ENCODE results near the gene HAGH.
A peak's percentile ranks its signal among the peaks of the same experiment; 100 is the strongest.

Gene HAGH

DNA sequence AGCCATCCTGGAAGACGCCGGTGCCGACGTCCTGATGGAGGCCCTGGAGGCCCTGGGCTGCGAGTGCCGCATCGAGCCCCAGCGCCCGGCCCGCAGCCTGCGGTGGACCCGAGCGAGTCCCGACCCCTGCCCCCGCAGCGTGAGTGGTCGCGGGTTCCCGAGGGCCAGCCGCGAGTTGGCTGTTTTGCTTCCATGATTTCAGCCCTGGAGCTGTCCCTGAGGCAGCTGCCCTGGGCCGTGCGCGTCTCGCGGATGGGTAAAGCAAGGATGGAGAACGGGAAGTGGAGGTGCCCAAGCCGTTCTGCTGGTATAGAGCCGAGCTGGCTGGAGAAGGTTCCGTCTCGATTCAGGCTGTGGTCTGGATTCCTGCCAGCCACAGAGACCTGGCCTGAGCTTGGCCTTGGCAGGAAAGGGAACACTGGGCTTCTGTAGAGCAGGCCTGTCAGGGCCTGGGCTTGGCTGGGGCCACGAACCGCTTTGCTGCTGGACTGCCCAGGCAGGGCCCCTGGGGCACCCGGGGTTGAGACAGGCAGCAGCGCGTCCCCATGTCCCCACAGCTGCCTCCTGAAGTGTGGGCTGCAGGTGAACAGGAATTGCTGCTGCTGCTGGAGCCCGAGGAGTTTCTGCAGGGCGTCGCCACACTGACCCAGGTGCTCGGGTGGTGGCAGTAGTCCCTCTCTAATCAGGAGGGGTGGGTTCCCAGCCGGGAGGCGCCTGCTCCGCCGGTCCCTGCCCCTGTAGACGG is 52.8 kb downstream of the HAGH start:
- Histone ChIP-seq H3K9ac (ENCODE audit: low read depth, low read length) (peak overlapping the region; percentile 99), H3K79me2 (ENCODE audit: insufficient read depth, low read length) (peaks cover 47% of the 10 kb centered on the region), H3K27ac (ENCODE audit: low read length) (peak overlapping the region; percentile 83), H4K20me1 (ENCODE audit: insufficient read depth, low read length) (peaks cover 52% of the 10 kb centered on the region), H3K36me3 (ENCODE audit: insufficient read depth, low read length) (peaks cover 63% of the 10 kb centered on the region), H3K9me3 (ENCODE audit: insufficient read depth, low read length, severe bottlenecking) (no peaks in the 10 kb centered on the region), H3K4me1 (ENCODE audit: insufficient read depth, low read length) (peaks cover 32% of the 10 kb centered on the region), H2AFZ (ENCODE audit: low read depth, low read length) (peak overlapping the region; percentile 93), H3K4me2 (ENCODE audit: insufficient read depth, low read length) (peak overlapping the region; percentile 98), H3K4me3 (ENCODE audit: low read depth in 1 of 2, low read length in 2 of 2) (peak overlapping the region; percentile 54 to 90), H3K27me3 (ENCODE audit: insufficient read depth, low read length, poor library complexity) (no peaks in the 10 kb centered on the region)
- no peak for DNase-seq
- TF ChIP-seq EZH2 (IDR thresholded peaks at IDR 0.05; ENCODE audit: borderline replicate concordance, low read depth, low read length, severe bottlenecking): no peak
- TF ChIP-seq, protein P1, sequence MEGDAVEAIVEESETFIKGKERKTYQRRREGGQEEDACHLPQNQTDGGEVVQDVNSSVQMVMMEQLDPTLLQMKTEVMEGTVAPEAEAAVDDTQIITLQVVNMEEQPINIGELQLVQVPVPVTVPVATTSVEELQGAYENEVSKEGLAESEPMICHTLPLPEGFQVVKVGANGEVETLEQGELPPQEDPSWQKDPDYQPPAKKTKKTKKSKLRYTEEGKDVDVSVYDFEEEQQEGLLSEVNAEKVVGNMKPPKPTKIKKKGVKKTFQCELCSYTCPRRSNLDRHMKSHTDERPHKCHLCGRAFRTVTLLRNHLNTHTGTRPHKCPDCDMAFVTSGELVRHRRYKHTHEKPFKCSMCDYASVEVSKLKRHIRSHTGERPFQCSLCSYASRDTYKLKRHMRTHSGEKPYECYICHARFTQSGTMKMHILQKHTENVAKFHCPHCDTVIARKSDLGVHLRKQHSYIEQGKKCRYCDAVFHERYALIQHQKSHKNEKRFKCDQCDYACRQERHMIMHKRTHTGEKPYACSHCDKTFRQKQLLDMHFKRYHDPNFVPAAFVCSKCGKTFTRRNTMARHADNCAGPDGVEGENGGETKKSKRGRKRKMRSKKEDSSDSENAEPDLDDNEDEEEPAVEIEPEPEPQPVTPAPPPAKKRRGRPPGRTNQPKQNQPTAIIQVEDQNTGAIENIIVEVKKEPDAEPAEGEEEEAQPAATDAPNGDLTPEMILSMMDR (IDR thresholded peaks at IDR 0.05; ENCODE audit: borderline replicate concordance, extremely low read depth, low read length, poor library complexity, severe bottlenecking): no peak
- peak; percentile 25 for ATAC-seq (ENCODE audit: insufficient read depth, low read depth)

DNA sequence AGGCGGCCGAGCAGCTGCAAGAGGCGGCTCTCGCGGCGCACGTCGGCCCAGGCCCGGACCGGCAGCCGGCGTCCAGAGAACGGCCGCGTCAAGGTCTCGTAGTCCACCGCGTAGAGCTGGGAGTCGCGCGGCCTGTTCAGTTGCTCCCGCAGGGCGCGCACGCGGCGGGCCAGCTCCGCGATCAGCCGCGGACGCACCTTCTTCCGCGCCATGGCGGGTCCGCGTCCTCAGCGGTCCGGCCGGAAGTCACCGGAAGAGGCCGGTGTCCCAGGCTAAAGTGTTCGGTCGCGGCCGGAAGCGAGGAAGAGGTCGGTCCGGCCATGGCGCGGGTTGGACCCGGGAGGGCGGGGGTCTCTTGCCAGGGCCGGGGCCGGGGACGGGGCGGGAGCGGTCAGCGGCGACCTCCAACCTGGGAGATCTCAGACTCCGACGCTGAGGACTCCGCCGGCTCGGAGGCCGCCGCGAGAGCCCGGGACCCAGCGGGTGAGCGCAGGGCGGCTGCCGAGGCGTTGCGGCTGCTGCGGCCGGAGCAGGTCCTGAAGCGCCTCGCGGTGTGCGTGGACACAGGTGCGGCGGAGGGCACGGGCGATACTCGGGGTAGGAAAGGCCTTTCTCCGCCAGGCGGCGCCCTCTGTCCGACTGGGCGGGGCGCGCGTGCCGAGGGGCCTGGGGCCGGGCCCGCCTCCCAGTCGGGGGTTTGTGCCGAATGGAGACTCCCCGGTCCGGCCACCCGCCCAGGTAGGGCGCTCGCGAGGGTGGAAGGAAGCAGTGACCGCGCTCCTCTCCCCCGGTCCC is 53.5 kb downstream of the HAGH start, which contains the start of gene MRPS34:
MRPS34 (minus strand) TSS at position 227 of the 795 bp plus-strand sequence; CDS start at position 212, 15 bp downstream.
- no peaks in the 10 kb centered on the region for H3K9me3 ChIP-seq (ENCODE audit: insufficient read depth, low read length, severe bottlenecking)
- peak within 1 kb of the TSS; percentile 98 for H3K4me2 ChIP-seq (ENCODE audit: insufficient read depth, low read length)
- peaks cover 32% of the 10 kb centered on the region for H3K4me1 ChIP-seq (ENCODE audit: insufficient read depth, low read length)
- peak within 1 kb of the TSS; percentile 54 to 90 for H3K4me3 ChIP-seq (ENCODE audit: low read depth in 1 of 2, low read length in 2 of 2)
- peak within 1 kb of the TSS; percentile 93 for H2AFZ ChIP-seq (ENCODE audit: low read depth, low read length)
- peak within 1 kb of the TSS; percentile 99 for H3K9ac ChIP-seq (ENCODE audit: low read depth, low read length)
- peaks cover 44% of the 10 kb centered on the region for H3K79me2 ChIP-seq (ENCODE audit: insufficient read depth, low read length)
- DNase-seq: peak; percentile 83
- TF ChIP-seq EZH2 (IDR thresholded peaks at IDR 0.05; ENCODE audit: borderline replicate concordance, low read depth, low read length, severe bottlenecking): no peak
- TF ChIP-seq, protein P1 (IDR thresholded peaks at IDR 0.05; ENCODE audit: borderline replicate concordance, extremely low read depth, low read length, poor library complexity, severe bottlenecking): peak; percentile 79
- H3K27ac ChIP-seq (ENCODE audit: low read length): peak within 1 kb of the TSS; percentile 83
- H3K36me3 ChIP-seq (ENCODE audit: insufficient read depth, low read length): peaks cover 64% of the 10 kb centered on the region
- H3K27me3 ChIP-seq (ENCODE audit: insufficient read depth, low read length, poor library complexity): no peaks in the 10 kb centered on the region
- ATAC-seq (ENCODE audit: insufficient read depth, low read depth): peak; percentile 68
- peaks cover 48% of the 10 kb centered on the region for H4K20me1 ChIP-seq (ENCODE audit: insufficient read depth, low read length)

DNA sequence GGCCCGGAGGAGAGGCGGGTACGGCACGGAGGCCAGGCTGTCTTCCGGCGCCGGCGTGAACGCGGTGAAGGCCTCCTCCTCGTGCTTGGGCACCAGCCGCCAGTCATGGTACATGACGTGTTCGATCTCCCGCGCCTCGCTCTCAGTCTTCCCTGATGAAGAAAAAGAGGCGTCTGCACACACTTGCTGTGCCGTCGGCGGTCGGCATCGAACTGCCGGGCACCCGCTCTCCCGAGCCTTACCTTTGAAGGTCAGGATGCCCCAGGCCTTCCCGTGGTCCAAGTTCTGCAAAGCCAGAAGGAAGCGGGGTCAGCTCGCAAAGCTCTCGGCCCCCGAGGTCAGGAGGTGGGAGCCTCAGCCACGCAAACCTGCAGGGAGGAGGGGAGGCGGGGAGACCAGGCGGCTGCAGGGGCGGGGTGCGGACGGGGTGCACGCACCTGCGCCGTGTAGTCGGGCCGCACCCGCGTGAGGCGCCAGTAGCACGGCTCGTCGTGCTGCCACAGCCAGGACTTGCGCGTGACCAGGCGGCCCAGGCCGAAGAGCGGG is 54.2 kb downstream of the HAGH start, which contains the start of gene EME2:
EME2 (plus strand) TSS at position 449 of the 546 bp plus-strand sequence. CDS start 418 bp downstream, outside the sequence.
- Histone ChIP-seq H4K20me1 (ENCODE audit: insufficient read depth, low read length) (peaks cover 44% of the 10 kb centered on the region), H3K9me3 (ENCODE audit: insufficient read depth, low read length, severe bottlenecking) (no peaks in the 10 kb centered on the region), H3K4me3 (ENCODE audit: low read depth in 1 of 2, low read length in 2 of 2) (peak within 1 kb of the TSS; percentile 54 to 90), H3K4me2 (ENCODE audit: insufficient read depth, low read length) (peak within 1 kb of the TSS; percentile 98), H3K27ac (ENCODE audit: low read length) (peak within 1 kb of the TSS; percentile 83), H3K79me2 (ENCODE audit: insufficient read depth, low read length) (peaks cover 44% of the 10 kb centered on the region), H3K4me1 (ENCODE audit: insufficient read depth, low read length) (peaks cover 32% of the 10 kb centered on the region), H3K27me3 (ENCODE audit: insufficient read depth, low read length, poor library complexity) (no peaks in the 10 kb centered on the region), H2AFZ (ENCODE audit: low read depth, low read length) (peak within 1 kb of the TSS; percentile 93), H3K9ac (ENCODE audit: low read depth, low read length) (peak within 1 kb of the TSS; percentile 99), H3K36me3 (ENCODE audit: insufficient read depth, low read length) (peaks cover 64% of the 10 kb centered on the region)
- peak; percentile 50 for DNase-seq
- ATAC-seq (ENCODE audit: insufficient read depth, low read depth): peak; percentile 25
- TF ChIP-seq EZH2 (IDR thresholded peaks at IDR 0.05; ENCODE audit: borderline replicate concordance, low read depth, low read length, severe bottlenecking): no peak
- TF ChIP-seq, protein P1 (IDR thresholded peaks at IDR 0.05; ENCODE audit: borderline replicate concordance, extremely low read depth, low read length, poor library complexity, severe bottlenecking): no peak
